ENCODE results near the gene TCF20.

TCF20 gene

GRCh38 chr22:42229455-42230149, 40.9 kb downstream of the TCF20 start:
- Histone ChIP-seq H3K4me3 (ENCODE audit: low read length) (no peak overlapping the region), H3K4me1 (ENCODE audit: control insufficient read depth, insufficient read depth, low read length) (peaks cover 13% of the 10 kb centered on the region), H3K9ac (ENCODE audit: low read length) (no peak overlapping the region), H3K27me3 (ENCODE audit: control insufficient read depth, insufficient read depth, low read length) (no peaks in the 10 kb centered on the region), H3K27ac (ENCODE audit: low read depth, low read length) (no peak overlapping the region), H3K36me3 (ENCODE audit: control insufficient read depth, insufficient read depth, low read length) (no peaks in the 10 kb centered on the region)

GRCh38 chr22:42228483-42228882, 42.0 kb downstream of the TCF20 start:
- H3K9ac ChIP-seq (ENCODE audit: low read length): no peak overlapping the region
- no peaks in the 10 kb centered on the region for H3K36me3 ChIP-seq (ENCODE audit: control insufficient read depth, insufficient read depth, low read length)
- peaks cover 13% of the 10 kb centered on the region for H3K4me1 ChIP-seq (ENCODE audit: control insufficient read depth, insufficient read depth, low read length)
- no peak overlapping the region for H3K27ac ChIP-seq (ENCODE audit: low read depth, low read length)
- H3K4me3 ChIP-seq (ENCODE audit: low read length): no peak overlapping the region
- H3K27me3 ChIP-seq (ENCODE audit: control insufficient read depth, insufficient read depth, low read length): no peaks in the 10 kb centered on the region

- Histone ChIP-seq H3K4me1 (ENCODE audit: control insufficient read depth, insufficient read depth, low read length) (peaks cover 13% of the 10 kb centered on the region), H3K9ac (ENCODE audit: low read length) (no peak overlapping the region), H3K27me3 (ENCODE audit: control insufficient read depth, insufficient read depth, low read length) (no peaks in the 10 kb centered on the region), H3K4me3 (ENCODE audit: low read length) (no peak overlapping the region), H3K36me3 (ENCODE audit: control insufficient read depth, insufficient read depth, low read length) (no peaks in the 10 kb centered on the region), H3K27ac (ENCODE audit: low read depth, low read length) (no peak overlapping the region)
These were observed 43.0 kb downstream of the TCF20 start for GRCh38 chr22:42227435-42227834.

DNA sequence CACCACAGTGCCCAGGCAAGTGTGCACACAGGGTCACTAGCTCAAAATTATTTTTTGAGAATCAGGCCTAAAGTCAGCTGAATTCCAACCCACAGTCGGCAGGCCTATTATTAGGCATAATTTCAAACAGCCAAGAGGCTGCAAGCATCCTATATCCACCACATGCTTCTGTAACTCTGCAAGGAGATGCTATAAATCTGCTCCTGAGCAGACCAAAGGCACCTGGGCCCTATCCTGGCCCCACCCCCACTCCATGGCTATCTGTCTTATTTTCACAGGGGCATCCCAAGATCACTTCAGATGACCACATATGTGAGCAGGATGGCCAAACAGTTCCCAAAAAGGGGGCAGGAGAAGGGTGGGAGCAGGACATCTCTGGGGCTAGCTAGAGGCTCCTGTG, 44.6 kb downstream of the TCF20 start:
- Histone ChIP-seq H3K27ac (ENCODE audit: low read depth, low read length) (no peak overlapping the region), H3K4me1 (ENCODE audit: control insufficient read depth, insufficient read depth, low read length) (peaks cover 13% of the 10 kb centered on the region), H3K4me3 (ENCODE audit: low read length) (no peak overlapping the region), H3K36me3 (ENCODE audit: control insufficient read depth, insufficient read depth, low read length) (no peaks in the 10 kb centered on the region), H3K27me3 (ENCODE audit: control insufficient read depth, insufficient read depth, low read length) (no peaks in the 10 kb centered on the region), H3K9ac (ENCODE audit: low read length) (no peak overlapping the region)

DNA sequence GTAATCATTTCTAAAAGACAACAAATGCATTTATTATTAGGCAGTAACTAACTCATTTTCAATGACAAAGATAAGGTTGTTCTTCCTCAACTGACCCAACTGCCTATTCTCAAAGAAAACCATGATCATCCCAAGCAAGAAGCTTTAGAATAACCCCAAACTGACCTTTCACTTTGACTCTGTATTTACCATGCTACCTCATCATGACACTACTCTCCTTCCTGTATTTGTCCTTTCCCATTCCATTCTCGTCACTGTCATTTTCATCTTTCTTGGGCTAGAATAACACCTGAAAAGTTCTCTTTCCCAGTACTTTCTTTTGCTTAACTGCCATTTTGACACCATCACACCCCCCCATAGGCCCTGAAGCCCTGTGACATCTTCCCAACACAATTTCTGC, 48.3 kb downstream of the TCF20 start:
- Histone ChIP-seq H3K27ac (ENCODE audit: low read depth, low read length) (no peak overlapping the region), H3K27me3 (ENCODE audit: control insufficient read depth, insufficient read depth, low read length) (no peaks in the 10 kb centered on the region), H3K4me1 (ENCODE audit: control insufficient read depth, insufficient read depth, low read length) (peaks cover 2% of the 10 kb centered on the region), H3K4me3 (ENCODE audit: low read length) (no peak overlapping the region), H3K9ac (ENCODE audit: low read length) (no peak overlapping the region), H3K36me3 (ENCODE audit: control insufficient read depth, insufficient read depth, low read length) (no peaks in the 10 kb centered on the region)

Data from rectal smooth muscle tissue (tissue), 1 donor.